HepG2 (cell line): ENCODE data around the gene OR10X1. TPM values are rescaled to one million over a fixed set of nuclear protein-coding genes. Genes with fewer than 3 reads are reported as not detected.
A peak's percentile ranks its signal among the peaks of the same experiment; 100 is the strongest.

ENCODE experiments used
- ATAC-seq: fragments of 200-7000 bp; cut with Tn5 transposase; 3 replicates; pipeline ENCODE4 v1.9.1; 2020; ENCODE audit warnings: mild to moderate bottlenecking, moderate library complexity
- Bru-seq: library from RNA; stranded (reverse); fragments of 400-500 nt; gene quantifications from one replicate; lab custom pipeline; 2021; lab: Mats Ljungman, UMichigan
- BruChase-seq, 2 experiments: library from RNA; stranded (reverse); fragments of 400-500 nt; gene quantifications; one replicate each; lab custom pipeline; 2021; lab: Mats Ljungman, UMichigan
- BruUV-seq: library from RNA; stranded (reverse); fragments of 400-500 nt; replicated peaks from 2 replicates; lab custom pipeline; 2021; lab: Mats Ljungman, UMichigan
- CTCF ChIA-PET: fragments of 300-600 bp; formaldehyde crosslinking; extraction: SDS; loops from one replicate; lab custom pipeline; 2021; ENCODE audit warnings: low total read pairs, inconsistent platforms, low intra/inter-chr PET ratio; lab: Yijun Ruan, JAX
- POLR2A ChIA-PET: fragments of 350-600 bp; sonication (Branson Sonifier 250); formaldehyde crosslinking; loops from one replicate; lab custom pipeline; 2020; ENCODE audit warnings: antibody characterized with exemption, inconsistent platforms; lab: Yijun Ruan, JAX
- DNase-seq: peaks from one replicate; pipeline ENCODE4 v3.0.0-alpha.2; 2015; ENCODE audit warnings: low spot score
- FAIRE-seq: peaks from 3 replicates; lab custom pipeline; 2011; peaks lifted over from hg19 to GRCh38; lab: Jason Lieb, UNC
- H2AFZ ChIP-seq: one replicate; pipeline ENCODE4 v1.6.1; 2011; ENCODE audit warnings: low read length, inconsistent platforms
- H3K27ac ChIP-seq: fragments of 300-600 bp; 3 replicates; pipeline ENCODE4 v1.8.0; 2011; ENCODE audit warnings: mixed run types, mild to moderate bottlenecking, mixed read lengths, low read length, inconsistent platforms; ENCODE audit not compliant: insufficient read depth; ENCODE audit errors: extremely low read length
- H3K27me3 ChIP-seq, 2 experiments: fragments of 200-600 bp in 1 of 2; 2 replicates in 1 of 2; 3 replicates in 1 of 2; pipeline versions ENCODE4 v1.6.0 to v1.8.0; 2011; ENCODE audit warnings: low read length in 2 of 2, mild to moderate bottlenecking in 2 of 2, moderate library complexity in 2 of 2, inconsistent platforms in 1 of 2; ENCODE audit not compliant: insufficient read depth in 2 of 2, control insufficient read depth in 1 of 2
- H3K36me3 ChIP-seq, 2 experiments: fragments of 200-600 bp in 1 of 2; replicated peaks in 1 of 2; 2 replicates in 1 of 2; 3 replicates in 1 of 2; pipeline versions ENCODE4 v1.5.1 to v1.8.0; 2011; ENCODE audit warnings: low read length in 2 of 2, inconsistent platforms in 1 of 2; ENCODE audit not compliant: insufficient read depth in 2 of 2, control insufficient read depth in 1 of 2
- H3K4me1 ChIP-seq: 2 replicates; pipeline ENCODE4 v1.5.1; 2012; ENCODE audit warnings: low read length, inconsistent platforms; ENCODE audit not compliant: insufficient read depth
- H3K4me2 ChIP-seq: 2 replicates; pipeline ENCODE4 v1.6.0; 2011; ENCODE audit warnings: low read depth, low read length, inconsistent platforms
- H3K4me3 ChIP-seq, 3 experiments: fragments of 200-600 bp in 1 of 3; sonication (generic), shearing (Covaris generic) in 1 of 3; replicated peaks in 1 of 3; 2 replicates each; pipeline ENCODE4 v1.5.1; 2011 to 2016; ENCODE audit warnings: low read length in 3 of 3, inconsistent platforms in 2 of 3, low read depth in 2 of 3, mild to moderate bottlenecking in 2 of 3, control low read depth in 1 of 3, mixed read lengths in 1 of 3; ENCODE audit not compliant: insufficient read depth in 1 of 3
- H3K79me2 ChIP-seq: one replicate; pipeline ENCODE4 v1.6.1; 2011; ENCODE audit warnings: low read length, inconsistent platforms; ENCODE audit not compliant: insufficient read depth
- H3K9ac ChIP-seq: 2 replicates; pipeline ENCODE4 v1.6.0; 2011; ENCODE audit warnings: mild to moderate bottlenecking, low read depth, low read length, inconsistent platforms; ENCODE audit not compliant: insufficient read depth
- H3K9me3 ChIP-seq: 2 replicates; pipeline ENCODE4 v1.5.1; 2012; ENCODE audit warnings: mild to moderate bottlenecking, low read length
- H4K20me1 ChIP-seq: 2 replicates; pipeline ENCODE4 v1.6.0; 2011; ENCODE audit warnings: inconsistent platforms, mild to moderate bottlenecking, low read length, moderate library complexity; ENCODE audit not compliant: insufficient read depth
- ATF7 ChIP-seq, 2 experiments: fragments of 450-650 bp in 1 of 2; sonication (generic) in 1 of 2; formaldehyde crosslinking in 1 of 2; IDR thresholded peaks; 2 replicates each; pipeline versions ENCODE4 v1.4.0 to v1.6.1; 2016 to 2020; ENCODE audit warnings: antibody characterized with exemption in 1 of 2, mild to moderate bottlenecking in 1 of 2, missing genetic modification reagents in 1 of 2
- BRCA1 ChIP-seq: sonication (generic); formaldehyde crosslinking; IDR thresholded peaks from 2 replicates; pipeline ENCODE4 v1.4.0; 2020; ENCODE audit warnings: missing genetic modification reagents
- CREB1 ChIP-seq, 2 experiments: fragments of 450-650 bp in 1 of 2; IDR thresholded peaks; 2 replicates each; pipeline ENCODE4 v1.6.1; 2016 to 2017; ENCODE audit warnings: control low read depth in 1 of 2, mild to moderate bottlenecking in 1 of 2, missing compliant biosample characterization in 1 of 2, missing genetic modification characterization in 1 of 2
- KDM2A ChIP-seq: sonication (generic); formaldehyde crosslinking; IDR thresholded peaks from 2 replicates; pipeline ENCODE4 v1.4.0; 2020; ENCODE audit warnings: low read depth, missing genetic modification reagents, borderline replicate concordance
- MAFF ChIP-seq: IDR thresholded peaks from 2 replicates; pipeline ENCODE4 v1.6.1; 2011; ENCODE audit warnings: low read depth, low read length, improper control_type of control experiment
- MAFK ChIP-seq, 2 experiments: IDR thresholded peaks in 1 of 2; conservative IDR thresholded peaks in 1 of 2; 2 replicates each; pipeline ENCODE4 v1.6.1; 2011; ENCODE audit warnings: improper control_type of control experiment in 2 of 2, low read length in 2 of 2
- PHB2 ChIP-seq: fragments of 450-650 bp; IDR thresholded peaks from 2 replicates; pipeline ENCODE4 v1.6.1; 2018; ENCODE audit not compliant: partially characterized antibody
- PHF8 ChIP-seq: sonication (generic); formaldehyde crosslinking; IDR thresholded peaks from 2 replicates; pipeline ENCODE4 v1.5.0; 2020; ENCODE audit warnings: missing genetic modification reagents
- SNAI1 ChIP-seq: sonication (generic); formaldehyde crosslinking; IDR thresholded peaks from 2 replicates; pipeline ENCODE4 v1.5.0; 2020; ENCODE audit warnings: mild to moderate bottlenecking, missing genetic modification reagents, borderline replicate concordance
- TEAD2 ChIP-seq: sonication (generic); formaldehyde crosslinking; IDR thresholded peaks from 2 replicates; pipeline ENCODE4 v1.9.0; 2021; ENCODE audit warnings: missing genetic modification reagents
- TOPORS ChIP-seq: sonication (generic); formaldehyde crosslinking; IDR thresholded peaks from 2 replicates; pipeline ENCODE4 v1.8.0; 2023; ENCODE audit warnings: mild to moderate bottlenecking, missing genetic modification reagents
- ZBTB1 ChIP-seq: sonication (generic); formaldehyde crosslinking; IDR thresholded peaks from 2 replicates; pipeline ENCODE4 v1.4.0; 2020; ENCODE audit warnings: missing genetic modification reagents, borderline replicate concordance
- ZNF136 ChIP-seq: sonication (generic); formaldehyde crosslinking; IDR thresholded peaks from 2 replicates; pipeline ENCODE4 v1.8.1; 2022; ENCODE audit warnings: low read depth, mild to moderate bottlenecking, moderate library complexity, missing genetic modification reagents
- ZNF30 ChIP-seq: sonication (generic); formaldehyde crosslinking; IDR thresholded peaks from 2 replicates; pipeline ENCODE4 v1.5.0; 2020; ENCODE audit warnings: mild to moderate bottlenecking, missing genetic modification reagents
- ZNF441 ChIP-seq: sonication (generic); formaldehyde crosslinking; IDR thresholded peaks from 2 replicates; pipeline ENCODE4 v1.7.0; 2021; ENCODE audit warnings: missing genetic modification reagents, borderline replicate concordance
- ZNF7 ChIP-seq: IDR thresholded peaks from 2 replicates; pipeline ENCODE4 v1.6.1; 2016; ENCODE audit warnings: missing biosample characterization, missing genetic modification reagents
- ZNF75D ChIP-seq: sonication (generic); formaldehyde crosslinking; IDR thresholded peaks from 2 replicates; pipeline ENCODE4 v1.8.1; 2023; ENCODE audit warnings: missing genetic modification reagents, mild to moderate bottlenecking, borderline replicate concordance
- WGBS: methylation state at CpG from one replicate; pipeline ENCODE4 v1.1.6; 2017; ENCODE audit warnings: low lambda C conversion rate; 5-methylcytosine and 5-hydroxymethylcytosine counted together
- in situ Hi-C: cut with HindIII; loops from 2 replicates; pipeline ENCODE4 v1.10.0; 2017; ENCODE audit warnings: low pct_unique_long_range_greater_than_20kb; ENCODE audit not compliant: extremely low pct_ligation_motif_present
- intact Hi-C: fragments of 100-400 bp; cut with micrococcal nuclease; formaldehyde crosslinking; loops from one replicate; pipeline ENCODE4 v1.10.0; 2022; ENCODE audit not compliant: unreplicated experiment
- long read RNA-seq, 2 experiments: library from RNA in 1 of 2; library from polyadenylated mRNA in 1 of 2; stranded (forward) in 1 of 2; unstranded in 1 of 2; transcript quantifications; one replicate each; pipeline ENCODE4 v2.0.0, GENCODE V29; 2019 to 2022
- polyA minus RNA-seq, 3 experiments: library from RNA; depleted of rRNA, polyadenylated mRNA; stranded (reverse); fragments of >200 nt; gene quantifications; 2 replicates each; pipeline ENCODE4 v1.2.3, GENCODE V29; 2011; ENCODE audit warnings: low replicate concordance in 1 of 3
- polyA plus RNA-seq, 8 experiments: library from polyadenylated mRNA; depleted of rRNA in 3 of 8; stranded (reverse) in 7 of 8; unstranded in 1 of 8; fragments of >200 nt; fragmentation: Illumina TruSeq in 4 of 8; extraction: Trizol in 4 of 8; gene quantifications; 2 replicates each; pipeline versions ENCODE4 v1.2.1 to v1.2.3, GENCODE V29; 2011 to 2016; ENCODE audit warnings: low read depth in 4 of 8, missing spikeins in 1 of 8, mixed read lengths in 1 of 8; ENCODE audit not compliant: insufficient read depth in 1 of 8
- total RNA-seq, 5 experiments: library from RNA; depleted of rRNA; stranded (reverse); fragments of >200 nt; fragmentation: Illumina TruSeq; extraction: Trizol; gene quantifications; 2 replicates each; pipeline ENCODE4 v1.2.3, GENCODE V29; 2016; ENCODE audit warnings: low read depth in 1 of 5

Gene OR10X1
- not detected in 2 replicates for total RNA-seq (2016; rRNA removed; fragmentation: Illumina TruSeq; extraction: Trizol)
- total RNA-seq (2016; cell fraction: cytosol; rRNA removed; fragmentation: Illumina TruSeq; extraction: Trizol; ENCODE audit: low read depth), result not detected in 2 replicates
- not detected in 2 replicates for total RNA-seq (2016; cell fraction: insoluble cytoplasmic fraction; rRNA removed; fragmentation: Illumina TruSeq; extraction: Trizol)
- total RNA-seq (2016; cell fraction: membrane; rRNA removed; fragmentation: Illumina TruSeq; extraction: Trizol), result not detected in 2 replicates
- not detected in 2 replicates for total RNA-seq (2016; cell fraction: nucleus; rRNA removed; fragmentation: Illumina TruSeq; extraction: Trizol)
- polyA plus RNA-seq (2011; rRNA removed), result not detected in 2 replicates
- polyA plus RNA-seq (2011; cell fraction: cytosol; rRNA removed), result not detected in 2 replicates
- polyA plus RNA-seq (2011; cell fraction: nucleus; rRNA removed), result not detected in 2 replicates
- not detected in 2 replicates for polyA plus RNA-seq (2012)
- not detected in 2 replicates for polyA plus RNA-seq (2016; cell fraction: cytosol; fragmentation: Illumina TruSeq; extraction: Trizol; ENCODE audit: low read depth)
- not detected in 2 replicates for polyA plus RNA-seq (2016; cell fraction: insoluble cytoplasmic fraction; fragmentation: Illumina TruSeq; extraction: Trizol; ENCODE audit: low read depth)
- polyA plus RNA-seq (2016; cell fraction: membrane; fragmentation: Illumina TruSeq; extraction: Trizol; ENCODE audit: low read depth), result not detected in 2 replicates
- not detected in 2 replicates for polyA plus RNA-seq (2016; cell fraction: nucleus; fragmentation: Illumina TruSeq; extraction: Trizol; ENCODE audit: insufficient read depth, low read depth)
- not detected in 2 replicates for polyA minus RNA-seq (2011; rRNA and poly(A)+ RNA removed; ENCODE audit: low replicate concordance)
- not detected in 2 replicates for polyA minus RNA-seq (2011; cell fraction: cytosol; rRNA and poly(A)+ RNA removed)
- polyA minus RNA-seq (2011; cell fraction: nucleus; rRNA and poly(A)+ RNA removed), result not detected in 2 replicates
- Bru-seq, nascent RNA, result not detected
- not detected for BruChase-seq, experiment 1, labeled RNA remaining after a 6-hour chase
- not detected for BruChase-seq, experiment 2, labeled RNA remaining after a 2-hour chase
- long read RNA-seq, experiment 1, result 0 reads
- long read RNA-seq, experiment 2, result 0 reads

DNA sequence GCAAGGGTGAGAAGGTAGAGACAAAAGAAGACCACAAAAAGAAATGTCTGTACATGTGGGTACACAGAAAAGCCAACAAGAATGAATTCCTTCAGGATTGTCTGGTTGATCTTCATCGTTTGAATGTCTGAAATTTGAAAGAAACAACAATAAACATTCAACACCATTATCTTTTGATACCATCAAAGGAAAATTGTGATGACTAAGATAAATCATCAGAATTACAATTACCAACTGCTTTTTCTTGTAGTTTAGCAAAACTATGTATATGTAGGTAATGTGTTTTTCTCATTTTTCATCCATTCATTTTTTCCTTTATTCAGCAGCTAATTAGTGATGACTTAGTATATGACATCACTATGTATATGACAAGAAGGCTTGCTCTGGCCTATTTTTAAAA is at the start of gene OR10X1:
OR10X1 (minus strand) TSS at position 167 of the 400 bp plus-strand sequence; CDS start at position 167, 0 bp downstream.
- no peaks in the 10 kb centered on the region for H4K20me1 ChIP-seq
- no peak within 1 kb of the TSS for H2AFZ ChIP-seq
- DNase-seq (no peak), ATAC-seq (no peak), FAIRE-seq (no peak)
- intact Hi-C loops, result no loop called here
- no peak within 1 kb of the TSS for H3K4me3 ChIP-seq
- no peaks in the 10 kb centered on the region for H3K4me1 ChIP-seq
- H3K9me3 ChIP-seq, result peaks cover 55% of the 10 kb centered on the region
- H3K27ac ChIP-seq, result no peak within 1 kb of the TSS
- H3K27me3 ChIP-seq, result no peaks in the 10 kb centered on the region
- no peaks in the 10 kb centered on the region for H3K36me3 ChIP-seq
- no peak within 1 kb of the TSS for H3K4me2 ChIP-seq
- BruUV-seq, result no TSS peak
- no peaks in the 10 kb centered on the region for H3K79me2 ChIP-seq
- H3K9ac ChIP-seq, result no peak within 1 kb of the TSS
- WGBS, result 0% methylated on average over 1 of the region's 1 CpG
- ChIA-PET POLR2A (no interaction called here), CTCF (no interaction called here)
- in situ Hi-C loops, result no loop called here
- TF ChIP-seq MAFF, result peak; percentile 49; the same call in 1 of the 2 replicates
- no peak for TF ChIP-seq PHB2
- no peak for TF ChIP-seq ZNF75D (CRISPR knock-in tag)
- no peak for TF ChIP-seq BRCA1 (CRISPR knock-in tag)
- TF ChIP-seq PHF8, result no peak
- peak; percentile 49 for TF ChIP-seq CREB1 (IDR thresholded peaks at IDR 0.05)
- TF ChIP-seq CREB1 (CRISPR knock-in tag; IDR thresholded peaks at IDR 0.05), result no peak
- no peak for TF ChIP-seq ZNF441 (CRISPR knock-in tag)
- TF ChIP-seq KDM2A (CRISPR knock-in tag), result no peak
- TF ChIP-seq MAFK (conservative IDR thresholded peaks at IDR 0.05 in 1 of 2, IDR thresholded peaks at IDR 0.05 in 1 of 2; ENCODE audit: low read length in 2 of 2), result peak; percentile 22 to 69; a peak in 2 of 4 replicates
- TF ChIP-seq ATF7 (IDR thresholded peaks at IDR 0.05), result 0 out of 2 replicates have a peak, but pooled peaks have one; percentile 34
- no peak for TF ChIP-seq ATF7 (CRISPR knock-in tag; IDR thresholded peaks at IDR 0.05)
- TF ChIP-seq ZBTB1 (CRISPR knock-in tag), result no peak
- no peak for TF ChIP-seq TOPORS
- no peak for TF ChIP-seq ZNF30 (CRISPR knock-in tag)
- TF ChIP-seq SNAI1 (CRISPR knock-in tag), result no peak
- TF ChIP-seq ZNF136 (CRISPR knock-in tag), result no peak
- no peak for TF ChIP-seq TEAD2 (CRISPR knock-in tag)
- TF ChIP-seq ZNF7, result no peak
